Esophagus muscularis mucosa (tissue), 4 donors: ENCODE measurements around the gene CX3CR1.

Source experiments
- EP300 ChIP-seq: sonication (generic); formaldehyde crosslinking; IDR thresholded peaks from one replicate; pipeline ENCODE4 v1.6.1; 2017; ENCODE audit warnings: antibody characterized with exemption
- POLR2A ChIP-seq: fragments of 450-650 bp; IDR thresholded peaks from one replicate; pipeline ENCODE4 v1.6.1; 2017; ENCODE audit warnings: antibody characterized with exemption, moderate library complexity, mild to moderate bottlenecking, low read depth
- POLR2AphosphoS5 ChIP-seq, 2 donors: sonication (generic); formaldehyde crosslinking; IDR thresholded peaks; one replicate each; pipeline ENCODE4 v1.6.1; 2017; ENCODE audit warnings: antibody characterized with exemption in 2 of 2
- TF ChIP-seq, protein P1 (sequence below), 3 experiments: fragments of 200-600 bp in 2 of 3; fragments of 450-650 bp in 1 of 3; sonication (generic) in 2 of 3; IDR thresholded peaks; one replicate each; pipeline ENCODE4 v1.5.1; 2017 to 2019; ENCODE audit warnings: antibody characterized with exemption in 3 of 3, mild to moderate bottlenecking in 2 of 3, moderate library complexity in 1 of 3

DNA sequence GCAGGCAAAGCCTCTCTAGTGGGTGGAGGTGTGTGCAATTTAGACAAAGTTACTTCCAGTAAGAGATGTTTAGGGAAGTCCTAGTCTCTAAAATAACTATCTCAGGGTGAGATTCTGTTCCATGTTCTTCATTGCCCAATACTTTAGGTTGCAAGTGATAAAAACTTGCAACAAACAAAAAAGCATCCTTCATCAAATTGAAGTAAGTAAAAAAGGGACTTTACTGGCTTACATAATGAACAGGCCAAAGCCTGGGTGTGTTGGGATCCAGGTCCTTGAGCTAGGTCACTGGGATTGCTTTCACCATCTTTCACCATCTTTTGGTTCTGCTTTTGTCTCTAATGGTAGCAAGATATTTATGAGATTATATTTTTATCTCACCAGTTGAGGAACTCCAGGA, 38.3 kb downstream of the CX3CR1 start:
- TF ChIP-seq, protein P1, sequence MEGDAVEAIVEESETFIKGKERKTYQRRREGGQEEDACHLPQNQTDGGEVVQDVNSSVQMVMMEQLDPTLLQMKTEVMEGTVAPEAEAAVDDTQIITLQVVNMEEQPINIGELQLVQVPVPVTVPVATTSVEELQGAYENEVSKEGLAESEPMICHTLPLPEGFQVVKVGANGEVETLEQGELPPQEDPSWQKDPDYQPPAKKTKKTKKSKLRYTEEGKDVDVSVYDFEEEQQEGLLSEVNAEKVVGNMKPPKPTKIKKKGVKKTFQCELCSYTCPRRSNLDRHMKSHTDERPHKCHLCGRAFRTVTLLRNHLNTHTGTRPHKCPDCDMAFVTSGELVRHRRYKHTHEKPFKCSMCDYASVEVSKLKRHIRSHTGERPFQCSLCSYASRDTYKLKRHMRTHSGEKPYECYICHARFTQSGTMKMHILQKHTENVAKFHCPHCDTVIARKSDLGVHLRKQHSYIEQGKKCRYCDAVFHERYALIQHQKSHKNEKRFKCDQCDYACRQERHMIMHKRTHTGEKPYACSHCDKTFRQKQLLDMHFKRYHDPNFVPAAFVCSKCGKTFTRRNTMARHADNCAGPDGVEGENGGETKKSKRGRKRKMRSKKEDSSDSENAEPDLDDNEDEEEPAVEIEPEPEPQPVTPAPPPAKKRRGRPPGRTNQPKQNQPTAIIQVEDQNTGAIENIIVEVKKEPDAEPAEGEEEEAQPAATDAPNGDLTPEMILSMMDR (IDR thresholded peaks at IDR 0.05): no peak
- TF ChIP-seq POLR2A (no peak), EP300 (no peak), POLR2AphosphoS5 (IDR thresholded peaks at IDR 0.05) (no peak)
